SU-DHL-6 (cell line): ENCODE measurements around the gene CPLX3.

Source experiments
- H2AFZ ChIP-seq: fragments of 200-600 bp; sonication (generic); 2 replicates; pipeline ENCODE4 v1.6.1; 2014; ENCODE audit warnings: low read depth, mild to moderate bottlenecking, moderate library complexity, mixed read lengths, antibody characterized with exemption, low read length; ENCODE audit not compliant: severe bottlenecking
- H3F3A ChIP-seq: fragments of 200-600 bp; shearing (Covaris generic); 2 replicates; pipeline ENCODE4 v1.6.0; 2016; ENCODE audit warnings: antibody characterized with exemption, mild to moderate bottlenecking; ENCODE audit not compliant: insufficient read depth
- H3K27ac ChIP-seq: fragments of 200-600 bp; sonication (generic); 2 replicates; pipeline ENCODE4 v1.5.1; 2016; ENCODE audit warnings: low read depth, mild to moderate bottlenecking, low read length, moderate library complexity, mixed read lengths
- H3K27me3 ChIP-seq: fragments of 200-600 bp; sonication (generic), shearing (Covaris generic); 2 replicates; pipeline ENCODE4 v1.6.0; 2014; ENCODE audit warnings: mild to moderate bottlenecking, low read length
- H3K36me3 ChIP-seq: fragments of 200-600 bp; sonication (generic); 2 replicates; pipeline ENCODE4 v1.6.1; 2014; ENCODE audit warnings: mild to moderate bottlenecking, low read length, mixed read lengths
- H3K4me2 ChIP-seq: fragments of 300-600, 200-600 bp; shearing (Covaris generic), sonication (generic); 2 replicates; pipeline ENCODE4 v1.6.0; 2014; ENCODE audit warnings: low read length, low read depth, mild to moderate bottlenecking; ENCODE audit not compliant: poor library complexity, severe bottlenecking
- H3K4me3 ChIP-seq: fragments of 200-600 bp; sonication (generic); 2 replicates; pipeline ENCODE4 v1.5.1; 2014; ENCODE audit warnings: antibody characterized with exemption, low read length, mild to moderate bottlenecking, mixed read lengths; ENCODE audit not compliant: insufficient read depth, poor library complexity, severe bottlenecking
- H3K79me2 ChIP-seq: fragments of 200-600 bp; sonication (generic); 2 replicates; pipeline ENCODE4 v1.6.1; 2014; ENCODE audit warnings: mild to moderate bottlenecking, low read length, moderate library complexity; ENCODE audit not compliant: insufficient read depth
- H3K9ac ChIP-seq: fragments of 200-600 bp; sonication (generic); 2 replicates; pipeline ENCODE4 v1.7.0; 2014; ENCODE audit warnings: mild to moderate bottlenecking, low read length
- H3K9me2 ChIP-seq: fragments of 200-600 bp; sonication (generic); replicated peaks from 2 replicates; pipeline ENCODE4 v1.6.1; 2014; ENCODE audit warnings: low read length; ENCODE audit not compliant: insufficient read depth
- H3K9me3 ChIP-seq: fragments of 200-600 bp; sonication (generic); 2 replicates; pipeline ENCODE4 v1.6.1; 2014; ENCODE audit warnings: low read length, mixed read lengths; ENCODE audit not compliant: insufficient read depth
- H4K20me1 ChIP-seq: fragments of 200-600 bp; sonication (generic); 2 replicates; pipeline ENCODE4 v1.6.1; 2014; ENCODE audit warnings: low read depth, mild to moderate bottlenecking, antibody characterized with exemption, low read length, moderate library complexity, mixed read lengths
- CTCF ChIP-seq: fragments of 200-600 bp; sonication (generic); IDR thresholded peaks from one replicate; pipeline ENCODE4 v1.5.1; 2017; ENCODE audit warnings: antibody characterized with exemption, mild to moderate bottlenecking, low read length, moderate library complexity; ENCODE audit not compliant: insufficient read depth, poor library complexity, severe bottlenecking
- EZH2phosphoT487 ChIP-seq: fragments of 200-600 bp; sonication (generic), shearing (Covaris generic); conservative IDR thresholded peaks from 2 replicates; pipeline ENCODE4 v1.6.1; 2018; ENCODE audit warnings: mild to moderate bottlenecking, antibody characterized with exemption, low read length, moderate library complexity, mixed read lengths

The CPLX3 gene

GRCh38 chr15:74799255-74799855 lies 27.1 kb upstream of the CPLX3 start:
- Histone ChIP-seq H3K9me2 (no peaks in the 10 kb centered on the region), H3K4me3 (no peak overlapping the region), H3K9ac (0 out of 2 replicates have a peak overlapping the region, but pooled peaks have one; percentile 6), H3K27me3 (no peaks in the 10 kb centered on the region), H3K27ac (peak overlapping the region; percentile 68), H4K20me1 (no peaks in the 10 kb centered on the region), H3K79me2 (peaks cover 39% of the 10 kb centered on the region), H3K36me3 (peaks cover 27% of the 10 kb centered on the region), H3F3A (peaks cover 23% of the 10 kb centered on the region; the same call in 1 of the 2 replicates), H3K4me2 (peak overlapping the region; percentile 8), H2AFZ (no peak overlapping the region), H3K9me3 (no peaks in the 10 kb centered on the region)
- TF ChIP-seq EZH2phosphoT487 (no peak), CTCF (no peak)

GRCh38 chr15:74799856-74800558 lies 26.4 kb upstream of the CPLX3 start:
- H2AFZ ChIP-seq = no peak overlapping the region
- H3K27me3 ChIP-seq = no peaks in the 10 kb centered on the region
- H3K9me2 ChIP-seq = no peaks in the 10 kb centered on the region
- 0 out of 2 replicates have a peak overlapping the region, but pooled peaks have one; percentile 6 for H3K9ac ChIP-seq
- no peaks in the 10 kb centered on the region for H3K9me3 ChIP-seq
- H3K79me2 ChIP-seq = peaks cover 32% of the 10 kb centered on the region
- H3K27ac ChIP-seq = peak overlapping the region; percentile 68
- TF ChIP-seq EZH2phosphoT487 (no peak), CTCF (peak; percentile 90)
- no peak overlapping the region for H3K4me3 ChIP-seq
- peaks cover 28% of the 10 kb centered on the region for H3K36me3 ChIP-seq
- H4K20me1 ChIP-seq = no peaks in the 10 kb centered on the region
- H3K4me2 ChIP-seq = peak overlapping the region; percentile 8
- peaks cover 24% of the 10 kb centered on the region; the same call in 1 of the 2 replicates for H3F3A ChIP-seq

GRCh38 chr15:74800559-74801094 lies 25.8 kb upstream of the CPLX3 start:
- H4K20me1 ChIP-seq = no peaks in the 10 kb centered on the region
- peaks cover 28% of the 10 kb centered on the region for H3K36me3 ChIP-seq
- no peak overlapping the region for H3K9ac ChIP-seq
- no peak overlapping the region for H3K4me2 ChIP-seq
- H2AFZ ChIP-seq = no peak overlapping the region
- H3K4me3 ChIP-seq = no peak overlapping the region
- no peak overlapping the region for H3K27ac ChIP-seq
- no peaks in the 10 kb centered on the region for H3K9me3 ChIP-seq
- TF ChIP-seq CTCF (no peak), EZH2phosphoT487 (no peak)
- no peaks in the 10 kb centered on the region for H3K9me2 ChIP-seq
- no peaks in the 10 kb centered on the region for H3K27me3 ChIP-seq
- peaks cover 26% of the 10 kb centered on the region for H3K79me2 ChIP-seq
- peaks cover 24% of the 10 kb centered on the region; the same call in 1 of the 2 replicates for H3F3A ChIP-seq
